ENCODE data around the gene C4BPB. TPM values are rescaled to one million over a fixed set of nuclear protein-coding genes. Genes with fewer than 3 reads are reported as not detected.

Gene C4BPB
- total and polyA plus RNA-seq, 2 donors (not counting 3 experiments of a cell fraction or from before 2014, with no cell fraction given): not detected

GRCh38 chr1:207134581-207134980, 45.9 kb downstream of the C4BPB start:
- Histone ChIP-seq H2AFZ (ENCODE audit: low read depth, low read length) (no peak overlapping the region), H3K27ac (ENCODE audit: insufficient read depth, low read depth, low read length) (no peak overlapping the region), H3K9me3 (replicated peaks; ENCODE audit: control insufficient read depth, insufficient read depth, low read length) (no peaks in the 10 kb centered on the region), H3K9me1 (replicated peaks; ENCODE audit: control insufficient read depth, extremely low read depth, insufficient read depth, low read length) (no peaks in the 10 kb centered on the region), H3K27me3 (ENCODE audit: control insufficient read depth in 2 of 2, insufficient read depth in 2 of 2, low read length in 2 of 2) (no peaks in the 10 kb centered on the region), H3K9ac (replicated peaks; ENCODE audit: extremely low read depth, insufficient read depth, low read length) (no peak overlapping the region), H3K4me1 (ENCODE audit: control insufficient read depth, extremely low read depth, insufficient read depth, low read length) (no peaks in the 10 kb centered on the region), H3K4me3 (replicated peaks in 1 of 3; ENCODE audit: insufficient read depth in 1 of 3, low read depth in 1 of 3, low read length in 3 of 3) (no peak overlapping the region), H3K4me2 (ENCODE audit: insufficient read depth, low read length) (no peak overlapping the region), H3K36me3 (ENCODE audit: control insufficient read depth in 2 of 2, extremely low read depth in 1 of 2, insufficient read depth in 2 of 2, low read length in 2 of 2) (no peaks in the 10 kb centered on the region), H4K20me1 (replicated peaks; ENCODE audit: control insufficient read depth, extremely low read depth, insufficient read depth, low read length) (no peaks in the 10 kb centered on the region), H3K79me2 (ENCODE audit: control insufficient read depth, insufficient read depth, low read length) (no peaks in the 10 kb centered on the region)
- CTCF ChIA-PET: interaction anchor here (1.1 to 1.8 kb wide), 2 partner anchors 29 to 139 kb away, joined by 3 read pairs; no protein-coding TSS in a partner anchor
- DNase-seq (ENCODE audit: low read depth, low spot score) (no peak), FAIRE-seq (no peak)
- no TSS peak for BruUV-seq (replicated peaks)
- dilution Hi-C loops (cut with MboI; ENCODE audit: extremely low pct_ligation_motif_present, low sequenced_read_pairs): no loop called here
- POLR2A ChIA-PET: no interaction called here
- TF ChIP-seq GATA2 (IDR thresholded peaks at IDR 0.05; ENCODE audit: insufficient read depth, insufficient read length, low read depth, low read length) (no peak), POLR2A (IDR thresholded peaks at IDR 0.05; ENCODE audit: low read depth, low read length) (no peak), FOS (IDR thresholded peaks at IDR 0.05; ENCODE audit: borderline replicate concordance, insufficient read depth, low read length) (no peak), JUN (IDR thresholded peaks at IDR 0.05; ENCODE audit: borderline replicate concordance, insufficient read depth, insufficient read length, low read depth) (no peak), EZH2 (IDR thresholded peaks at IDR 0.05; ENCODE audit: borderline replicate concordance, low read depth, low read length, severe bottlenecking) (no peak), POLR2AphosphoS5 (IDR thresholded peaks at IDR 0.05; ENCODE audit: insufficient read depth, low read depth, low read length) (no peak), MAX (IDR thresholded peaks at IDR 0.05; ENCODE audit: insufficient read depth, insufficient read length) (no peak), MYC (IDR thresholded peaks at IDR 0.05; ENCODE audit: low read depth, low read length) (no peak), CTCF (IDR thresholded peaks at IDR 0.05; ENCODE audit: extremely low read depth in 1 of 2, insufficient read depth in 1 of 2, low read depth in 1 of 2, low read length in 2 of 2) (no peak)
- intact Hi-C loops (cut with micrococcal nuclease): no loop called here
